B cell (primary cell): ENCODE results near the gene DOHH. TPM values are rescaled to one million over a fixed set of nuclear protein-coding genes. Genes with fewer than 3 reads are reported as not detected.

Experiments used
- ATAC-seq: fragments of 200-7000 bp; cut with Tn5 transposase; one replicate; pipeline ENCODE4 v1.10.0; 2021; ENCODE audit warnings: low read depth, mild to moderate bottlenecking, moderate number of reproducible peaks, moderate library complexity
- CTCF ChIA-PET: fragments of 350-600 bp; sonication (Branson Sonifier 250); formaldehyde crosslinking; loops from one replicate; lab custom pipeline; 2021; ENCODE audit warnings: antibody characterized with exemption, inconsistent platforms; lab: Charles Lee
- POLR2A ChIA-PET: fragments of 350-600 bp; sonication (Branson Sonifier 250); formaldehyde crosslinking; loops from one replicate; lab custom pipeline; 2021; ENCODE audit warnings: antibody characterized with exemption; lab: Charles Lee
- DNase-seq: peaks from one replicate; pipeline ENCODE4 v3.0.0; 2013
- H2AFZ ChIP-seq: 2 replicates; pipeline ENCODE4 v1.6.1; 2012; ENCODE audit warnings: mild to moderate bottlenecking, low read depth, low read length; ENCODE audit not compliant: insufficient read depth, poor library complexity, severe bottlenecking
- H3K27ac ChIP-seq, 2 donors: 1 replicate in 1 of 2; 2 replicates in 1 of 2; pipeline ENCODE4 v1.5.1; 2012 to 2013; ENCODE audit warnings: low read length in 2 of 2, mild to moderate bottlenecking in 2 of 2, moderate library complexity in 1 of 2
- H3K27me3 ChIP-seq, 4 experiments: fragments of 200-600 bp in 1 of 4; sonication (generic) in 1 of 4; replicated peaks in 1 of 4; 1 replicate in 2 of 4; 2 replicates in 2 of 4; pipeline versions ENCODE4 v1.6.1 to v1.7.0; 2013 to 2016; ENCODE audit warnings: low read length in 3 of 4, mild to moderate bottlenecking in 2 of 4, mixed read lengths in 1 of 4, moderate library complexity in 1 of 4; ENCODE audit not compliant: insufficient read depth in 4 of 4, control insufficient read depth in 3 of 4; ENCODE audit errors: control extremely low read depth in 1 of 4
- H3K36me3 ChIP-seq, 2 experiments: replicated peaks in 1 of 2; 1 replicate in 1 of 2; 2 replicates in 1 of 2; pipeline versions ENCODE4 v1.6.1 to v1.7.1; 2013; ENCODE audit warnings: low read length in 1 of 2; ENCODE audit not compliant: insufficient read depth in 2 of 2, control insufficient read depth in 1 of 2; ENCODE audit errors: control extremely low read depth in 1 of 2, extremely low read depth in 1 of 2
- H3K4me1 ChIP-seq, 2 donors: fragments of 200-600 bp in 1 of 2; sonication (generic) in 1 of 2; 1 replicate in 1 of 2; 2 replicates in 1 of 2; pipeline versions ENCODE4 v1.5.1 to v1.6.1; 2013 to 2017; ENCODE audit warnings: low read length in 2 of 2; ENCODE audit not compliant: control insufficient read depth in 2 of 2, insufficient read depth in 2 of 2
- H3K4me2 ChIP-seq: replicated peaks from 2 replicates; pipeline ENCODE3; 2012; ENCODE audit warnings: mild to moderate bottlenecking, low read depth, low read length; ENCODE audit not compliant: poor library complexity, severe bottlenecking
- H3K4me3 ChIP-seq, 5 experiments: fragments of 200-600 bp in 1 of 5; sonication (generic) in 1 of 5; 1 replicate in 3 of 5; 2 replicates in 2 of 5; pipeline versions ENCODE4 v1.5.1 to v1.7.0; 2011 to 2016; ENCODE audit warnings: low read length in 4 of 5, mild to moderate bottlenecking in 4 of 5, low read depth in 2 of 5, control low read depth in 1 of 5, moderate library complexity in 1 of 5; ENCODE audit not compliant: insufficient read depth in 1 of 5; ENCODE audit errors: control extremely low read depth in 1 of 5, extremely low read depth in 1 of 5
- H3K79me2 ChIP-seq: fragments of 200-600 bp; sonication (generic); one replicate; pipeline ENCODE4 v1.6.0; 2016; ENCODE audit warnings: low read length; ENCODE audit not compliant: control insufficient read depth, insufficient read depth
- H3K9ac ChIP-seq: fragments of 200-600 bp; sonication (generic); 2 replicates; pipeline ENCODE4 v1.6.1; 2017; ENCODE audit warnings: mild to moderate bottlenecking, low read length, moderate library complexity
- H3K9me3 ChIP-seq, 3 donors: one replicate each; pipeline versions ENCODE4 v1.6.1 to v1.7.1; 2013; ENCODE audit warnings: low read length in 2 of 3; ENCODE audit not compliant: control insufficient read depth in 2 of 3, insufficient read depth in 1 of 3; ENCODE audit errors: control extremely low read depth in 1 of 3
- H4K20me1 ChIP-seq: 2 replicates; pipeline ENCODE4 v1.6.0; 2012; ENCODE audit warnings: mild to moderate bottlenecking, low read length; ENCODE audit not compliant: insufficient read depth, control insufficient read depth, poor library complexity, severe bottlenecking
- H3K27ac Mint-ChIP-seq: one replicate; pipeline ENCODE4 v1.8.0; 2021; ENCODE audit warnings: mixed read lengths
- H3K27me3 Mint-ChIP-seq: one replicate; pipeline ENCODE4 v1.8.0; 2021; ENCODE audit warnings: mixed read lengths
- H3K4me1 Mint-ChIP-seq: one replicate; pipeline ENCODE4 v1.8.0; 2021; ENCODE audit warnings: mixed read lengths
- H3K4me3 Mint-ChIP-seq: one replicate; pipeline ENCODE4 v1.8.0; 2021; ENCODE audit warnings: mixed read lengths
- H3K9me3 Mint-ChIP-seq: one replicate; pipeline ENCODE4 v1.8.0; 2022; ENCODE audit warnings: mixed read lengths; ENCODE audit not compliant: insufficient read depth
- EZH2 ChIP-seq: IDR thresholded peaks from 2 replicates; pipeline ENCODE4 v1.6.1; 2012; ENCODE audit warnings: borderline replicate concordance, low read depth, mild to moderate bottlenecking, moderate library complexity, low read length; ENCODE audit not compliant: insufficient read depth, poor library complexity, severe bottlenecking
- WGBS: methylation state at CpG from one replicate; pipeline ENCODE4 v1.1.5; 2013; ENCODE audit warnings: missing lambda C conversion rate; ENCODE audit not compliant: insufficient coverage; 5-methylcytosine and 5-hydroxymethylcytosine counted together
- intact Hi-C: fragments of 100-400 bp; cut with micrococcal nuclease; formaldehyde crosslinking; loops from one replicate; pipeline ENCODE4 v1.10.0; 2022
- polyA plus RNA-seq: library from polyadenylated mRNA; depleted of rRNA; stranded (reverse); fragments of >200 nt; gene quantifications from 2 replicates; pipeline ENCODE4 v1.2.3, GENCODE V29; 2012
- total RNA-seq, 2 donors: library from RNA; stranded (reverse); fragments of 120-200 nt in 1 of 2; gene quantifications; 1 replicate in 1 of 2; 2 replicates in 1 of 2; pipeline versions ENCODE4 v1.2.3 to v1.2.4, GENCODE V29; 2013 to 2022
- TF ChIP-seq, protein P1 (sequence below): fragments of 200-600 bp; IDR thresholded peaks from one replicate; pipeline ENCODE4 v1.8.0; 2022; ENCODE audit warnings: antibody characterized with exemption, mild to moderate bottlenecking

The DOHH gene
- total and polyA plus RNA-seq, 2 donors (not counting 1 experiment from before 2014, with no cell fraction given): 6.6 to 8.6 TPM

DNA sequence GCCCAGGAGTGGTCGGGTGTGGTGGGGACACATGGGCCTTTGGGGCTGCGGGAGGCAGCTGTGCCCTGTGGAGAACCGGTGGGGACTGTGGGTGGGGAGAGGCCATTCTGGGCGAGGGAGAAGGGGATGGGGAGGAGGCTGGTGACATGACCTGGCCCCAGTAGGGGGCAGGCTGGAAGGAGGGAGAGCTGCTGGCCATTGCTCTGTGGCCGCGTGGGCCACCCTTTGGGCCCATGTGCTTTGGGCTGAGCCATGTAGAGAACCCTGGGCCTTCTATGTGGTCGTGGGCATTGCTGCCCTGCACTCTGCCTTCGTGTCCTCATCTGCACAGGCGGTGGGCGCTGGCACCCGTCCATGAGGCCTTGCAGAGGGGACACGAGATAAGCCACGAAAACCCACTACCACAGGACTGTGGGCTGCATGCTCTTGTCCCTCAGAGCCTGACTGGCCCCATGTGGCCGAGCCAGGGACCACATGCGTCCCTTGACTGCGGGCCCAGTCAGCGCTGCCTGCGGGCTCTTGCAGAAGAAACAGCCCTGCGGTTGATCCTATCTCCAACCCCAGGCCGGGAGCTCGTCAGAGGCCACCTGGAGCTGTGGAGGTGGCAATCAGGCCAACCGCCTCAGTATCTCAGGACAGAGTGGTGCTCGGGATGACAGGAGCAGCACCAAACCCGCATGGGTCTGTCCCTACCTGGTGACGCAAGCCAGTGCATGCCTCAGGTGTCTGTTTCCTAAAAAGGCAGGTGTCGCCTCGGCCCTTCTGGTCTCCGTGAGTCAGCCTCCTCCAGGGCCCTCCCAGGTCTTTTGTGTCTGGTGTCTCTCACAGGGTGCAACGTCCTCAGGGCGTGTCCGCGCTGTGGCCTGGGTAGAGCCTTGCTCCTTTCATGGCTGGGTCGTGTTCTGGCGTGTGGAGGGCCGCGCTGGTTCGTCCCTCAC, 20.0 kb upstream of the DOHH start:
- H3K27ac Mint-ChIP-seq: no peak overlapping the region
- CTCF ChIA-PET: interaction anchor here (1.3 kb wide), 1 partner anchor 37 kb away, joined by 3 read pairs; the partner anchor contains the start of gene SMIM44

More for the DNA sequence above, 20.0 kb upstream of the DOHH start:
- DNase-seq (no peak), ATAC-seq (no peak)
- H3K9me3 ChIP-seq: peaks cover 0 to 5% (median 0%) of the 10 kb centered on the region in 3 donors
- no peak overlapping the region for H3K4me2 ChIP-seq
- H3K9me3 Mint-ChIP-seq: no peaks in the 10 kb centered on the region
- TF ChIP-seq EZH2: no peak
- TF ChIP-seq, protein P1, sequence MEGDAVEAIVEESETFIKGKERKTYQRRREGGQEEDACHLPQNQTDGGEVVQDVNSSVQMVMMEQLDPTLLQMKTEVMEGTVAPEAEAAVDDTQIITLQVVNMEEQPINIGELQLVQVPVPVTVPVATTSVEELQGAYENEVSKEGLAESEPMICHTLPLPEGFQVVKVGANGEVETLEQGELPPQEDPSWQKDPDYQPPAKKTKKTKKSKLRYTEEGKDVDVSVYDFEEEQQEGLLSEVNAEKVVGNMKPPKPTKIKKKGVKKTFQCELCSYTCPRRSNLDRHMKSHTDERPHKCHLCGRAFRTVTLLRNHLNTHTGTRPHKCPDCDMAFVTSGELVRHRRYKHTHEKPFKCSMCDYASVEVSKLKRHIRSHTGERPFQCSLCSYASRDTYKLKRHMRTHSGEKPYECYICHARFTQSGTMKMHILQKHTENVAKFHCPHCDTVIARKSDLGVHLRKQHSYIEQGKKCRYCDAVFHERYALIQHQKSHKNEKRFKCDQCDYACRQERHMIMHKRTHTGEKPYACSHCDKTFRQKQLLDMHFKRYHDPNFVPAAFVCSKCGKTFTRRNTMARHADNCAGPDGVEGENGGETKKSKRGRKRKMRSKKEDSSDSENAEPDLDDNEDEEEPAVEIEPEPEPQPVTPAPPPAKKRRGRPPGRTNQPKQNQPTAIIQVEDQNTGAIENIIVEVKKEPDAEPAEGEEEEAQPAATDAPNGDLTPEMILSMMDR: no peak
- 96% methylated on average over 37 of the region's 37 CpGs for WGBS
- no peak overlapping the region for H3K9ac ChIP-seq
- H2AFZ ChIP-seq: no peak overlapping the region
- POLR2A ChIA-PET: no interaction called here
- no peaks in the 10 kb centered on the region for H3K27me3 ChIP-seq
- H3K27ac ChIP-seq: no peak overlapping the region
- H3K36me3 ChIP-seq: peaks cover 0 to 50% of the 10 kb centered on the region in 2 experiments
- peaks cover 94% of the 10 kb centered on the region for H4K20me1 ChIP-seq
- H3K4me3 ChIP-seq: no peak overlapping the region
- H3K4me3 Mint-ChIP-seq: no peak overlapping the region
- intact Hi-C loops: no loop called here
- no peaks in the 10 kb centered on the region for H3K27me3 Mint-ChIP-seq
- peaks cover 33% of the 10 kb centered on the region for H3K4me1 Mint-ChIP-seq
- H3K79me2 ChIP-seq: peaks cover 95% of the 10 kb centered on the region
- H3K4me1 ChIP-seq: peaks cover 10 to 31% of the 10 kb centered on the region in 2 donors
